NCI-H748 (cell line): ENCODE measurements around the gene SPPL3.
A peak's percentile ranks its signal among the peaks of the same experiment; 100 is the strongest.

Experiments used
- DNase-seq: peaks from one replicate; lab custom pipeline; 2025; ENCODE audit not compliant: unreplicated experiment; lab: John Stamatoyannopoulos, UW

The SPPL3 gene

GRCh38 chr12:120725659-120726509 is 178.3 kb downstream of the SPPL3 start, which contains the start of gene ACADS:
Gene ACADS (plus strand): TSS chr12:120725826. CDS start chr12:120725886, 60 bp downstream.
- DNase-seq: peak; percentile 90

- peak; percentile 61 for DNase-seq
Measured at GRCh38 chr12:120725151-120725658, 179.0 kb downstream of the SPPL3 start.

GRCh38 chr12:120724720-120725119 is 179.4 kb downstream of the SPPL3 start:
- DNase-seq: no peak

GRCh38 chr12:120722784-120723183 is 181.4 kb downstream of the SPPL3 start:
- no peak for DNase-seq

GRCh38 chr12:120721866-120722265 is 182.3 kb downstream of the SPPL3 start:
- no peak for DNase-seq

- no peak for DNase-seq
Measured at GRCh38 chr12:120720987-120721801, 183.0 kb downstream of the SPPL3 start.

GRCh38 chr12:120720234-120720986 is 183.7 kb downstream of the SPPL3 start:
- DNase-seq: no peak

GRCh38 chr12:120719496-120720233 is 184.5 kb downstream of the SPPL3 start:
- DNase-seq: no peak

GRCh38 chr12:120719072-120719471 is 185.1 kb downstream of the SPPL3 start:
- no peak for DNase-seq

- DNase-seq: no peak
Measured at GRCh38 chr12:120718055-120718454, 186.1 kb downstream of the SPPL3 start.

GRCh38 chr12:120713861-120714482 is 190.2 kb downstream of the SPPL3 start:
- peak; percentile 77 for DNase-seq

- no peak for DNase-seq
Measured at GRCh38 chr12:120712610-120713009, 191.5 kb downstream of the SPPL3 start.
